ENCODE data around the gene VILL. TPM values are rescaled to one million over a fixed set of nuclear protein-coding genes. Genes with fewer than 3 reads are reported as not detected.

VILL gene
- total RNA-seq, 1 experiment from 2014 or later: 1.2 TPM

DNA sequence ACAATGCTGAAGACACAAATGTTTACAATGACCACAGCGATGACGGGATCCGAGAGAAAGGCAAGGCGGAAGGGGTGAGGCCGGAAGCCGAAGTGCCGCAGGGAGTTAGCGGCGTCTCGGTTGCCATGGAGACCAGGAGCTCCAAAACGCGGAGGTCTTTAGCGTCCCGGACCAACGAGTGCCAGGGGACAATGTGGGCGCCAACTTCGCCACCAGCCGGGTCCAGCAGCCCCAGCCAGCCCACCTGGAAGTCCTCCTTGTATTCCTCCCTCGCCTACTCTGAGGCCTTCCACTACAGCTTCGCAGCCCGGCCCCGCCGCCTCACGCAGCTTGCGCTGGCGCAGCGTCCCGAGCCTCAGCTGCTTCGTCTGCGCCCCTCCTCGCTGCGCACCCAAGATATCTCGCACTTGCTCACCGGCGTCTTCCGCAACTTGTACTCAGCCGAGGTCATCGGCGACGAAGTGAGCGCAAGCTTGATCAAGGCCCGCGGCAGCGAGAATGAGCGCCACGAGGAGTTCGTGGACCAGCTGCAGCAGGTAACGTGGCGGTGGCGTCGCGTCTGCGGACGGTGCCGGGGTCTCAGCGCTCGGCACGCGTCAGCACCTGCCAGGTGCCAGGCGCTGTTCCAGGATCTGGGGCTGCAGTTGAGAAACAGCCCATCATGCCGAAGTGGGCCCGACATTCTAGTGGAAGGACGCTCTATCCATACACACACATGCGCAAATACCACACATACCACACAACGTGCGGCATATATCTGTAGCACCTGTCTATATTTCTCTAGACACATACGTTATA, 48.7 kb downstream of the VILL start, which contains the start of gene DLEC1:
TSS of gene DLEC1 (plus strand) at position 108 of the 798 bp plus-strand sequence. CDS start at position 126, 18 bp downstream.
- CTCF ChIA-PET: no interaction called here

More for the DNA sequence above, 48.7 kb downstream of the VILL start, which contains the start of gene DLEC1:
- Histone ChIP-seq H3K9me2 (ENCODE audit: insufficient read depth) (no peaks in the 10 kb centered on the region), H3K36me3 (ENCODE audit: control insufficient read depth in 1 of 2, insufficient read depth in 2 of 2, low read length in 2 of 2) (no peaks in the 10 kb centered on the region), H2AFZ (ENCODE audit: low read depth, low read length, poor library complexity, severe bottlenecking) (no peak within 1 kb of the TSS), H3K9me3 (ENCODE audit: control insufficient read depth in 1 of 2, insufficient read depth in 1 of 2, low read depth in 1 of 2, low read length in 2 of 2) (no peaks in the 10 kb centered on the region), H3K4me3 (replicated peaks in 1 of 2; ENCODE audit: low read depth in 1 of 2, low read length in 2 of 2) (no peak within 1 kb of the TSS), H3K4me1 (ENCODE audit: control insufficient read depth in 1 of 2, insufficient read depth in 2 of 2, low read length in 2 of 2) (no peaks in the 10 kb centered on the region), H3K79me2 (ENCODE audit: insufficient read depth, low read length) (no peaks in the 10 kb centered on the region), H3K9ac (ENCODE audit: low read length) (no peak within 1 kb of the TSS), H3K4me2 (ENCODE audit: low read length) (no peak within 1 kb of the TSS), H3K27me3 (ENCODE audit: insufficient read depth, low read length) (no peaks in the 10 kb centered on the region), H3K27ac (ENCODE audit: low read depth, low read length) (no peak within 1 kb of the TSS), H4K20me1 (ENCODE audit: insufficient read depth) (no peaks in the 10 kb centered on the region)
- BruUV-seq (replicated peaks): no TSS peak
- intact Hi-C loops (cut with micrococcal nuclease): no loop called here
- ATAC-seq (no peak), DNase-seq (ENCODE audit: low read depth, low spot score) (no peak)
- ChIA-PET RAD21 (ENCODE audit: low non-redundant PET in 1 of 2, low total read pairs in 2 of 2, uncharacterized antibody in 2 of 2, unreplicated experiment in 2 of 2) (interaction anchor here in 1 of 2 experiments (0.6 kb wide), 1 partner anchor 46 kb away, joined by 3 read pairs; no protein-coding TSS in a partner anchor), POLR2A (no interaction called here)
- TF ChIP-seq EZH2phosphoT487 (IDR thresholded peaks at IDR 0.05; ENCODE audit: borderline replicate concordance) (no peak), YY1 (IDR thresholded peaks at IDR 0.05; ENCODE audit: extremely low read depth, insufficient replicate concordance, low read depth, low read length) (no peak), ZBTB33 (IDR thresholded peaks at IDR 0.05; ENCODE audit: extremely low read depth, insufficient replicate concordance, low read length) (no peak), POLR2A (IDR thresholded peaks at IDR 0.05; ENCODE audit: borderline replicate concordance, extremely low read depth, insufficient read depth, insufficient read length) (no peak), CBX3 (IDR thresholded peaks at IDR 0.05; ENCODE audit: low read depth) (no peak), SIN3A (IDR thresholded peaks at IDR 0.05; ENCODE audit: low read depth) (no peak), ELF1 (IDR thresholded peaks at IDR 0.05; ENCODE audit: borderline replicate concordance, low read depth) (no peak), JUND (IDR thresholded peaks at IDR 0.05) (no peak), SP1 (IDR thresholded peaks at IDR 0.05; ENCODE audit: low read depth) (no peak), POLR2AphosphoS5 (IDR thresholded peaks at IDR 0.05; ENCODE audit: low read depth, low read length) (no peak), FOSL1 (IDR thresholded peaks at IDR 0.05; ENCODE audit: low read depth) (no peak), RAD21 (IDR thresholded peaks at IDR 0.05; ENCODE audit: low read depth) (no peak), ZFX (IDR thresholded peaks at IDR 0.05) (no peak), EGR1 (IDR thresholded peaks at IDR 0.05; ENCODE audit: low read depth) (no peak), SRF (IDR thresholded peaks at IDR 0.05; ENCODE audit: low read depth) (no peak)
- TF ChIP-seq, protein P1, sequence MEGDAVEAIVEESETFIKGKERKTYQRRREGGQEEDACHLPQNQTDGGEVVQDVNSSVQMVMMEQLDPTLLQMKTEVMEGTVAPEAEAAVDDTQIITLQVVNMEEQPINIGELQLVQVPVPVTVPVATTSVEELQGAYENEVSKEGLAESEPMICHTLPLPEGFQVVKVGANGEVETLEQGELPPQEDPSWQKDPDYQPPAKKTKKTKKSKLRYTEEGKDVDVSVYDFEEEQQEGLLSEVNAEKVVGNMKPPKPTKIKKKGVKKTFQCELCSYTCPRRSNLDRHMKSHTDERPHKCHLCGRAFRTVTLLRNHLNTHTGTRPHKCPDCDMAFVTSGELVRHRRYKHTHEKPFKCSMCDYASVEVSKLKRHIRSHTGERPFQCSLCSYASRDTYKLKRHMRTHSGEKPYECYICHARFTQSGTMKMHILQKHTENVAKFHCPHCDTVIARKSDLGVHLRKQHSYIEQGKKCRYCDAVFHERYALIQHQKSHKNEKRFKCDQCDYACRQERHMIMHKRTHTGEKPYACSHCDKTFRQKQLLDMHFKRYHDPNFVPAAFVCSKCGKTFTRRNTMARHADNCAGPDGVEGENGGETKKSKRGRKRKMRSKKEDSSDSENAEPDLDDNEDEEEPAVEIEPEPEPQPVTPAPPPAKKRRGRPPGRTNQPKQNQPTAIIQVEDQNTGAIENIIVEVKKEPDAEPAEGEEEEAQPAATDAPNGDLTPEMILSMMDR (IDR thresholded peaks at IDR 0.05 in 2 of 3, conservative IDR thresholded peaks at IDR 0.05 in 1 of 3; ENCODE audit: borderline replicate concordance in 1 of 3, insufficient read depth in 1 of 3, low read depth in 2 of 3, low read length in 2 of 3): no peak
- TF ChIP-seq, protein P2, sequence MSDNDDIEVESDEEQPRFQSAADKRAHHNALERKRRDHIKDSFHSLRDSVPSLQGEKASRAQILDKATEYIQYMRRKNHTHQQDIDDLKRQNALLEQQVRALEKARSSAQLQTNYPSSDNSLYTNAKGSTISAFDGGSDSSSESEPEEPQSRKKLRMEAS (IDR thresholded peaks at IDR 0.05): no peak
- TF ChIP-seq, protein P3, sequence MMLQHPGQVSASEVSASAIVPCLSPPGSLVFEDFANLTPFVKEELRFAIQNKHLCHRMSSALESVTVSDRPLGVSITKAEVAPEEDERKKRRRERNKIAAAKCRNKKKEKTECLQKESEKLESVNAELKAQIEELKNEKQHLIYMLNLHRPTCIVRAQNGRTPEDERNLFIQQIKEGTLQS (IDR thresholded peaks at IDR 0.05): no peak
